ENCODE results near the gene LDLRAD4. TPM values are rescaled to one million over a fixed set of nuclear protein-coding genes. Genes with fewer than 3 reads are reported as not detected.

Gene LDLRAD4
- total RNA-seq, 2 donors from 2014 or later, result 11.7 to 17.0 TPM

DNA sequence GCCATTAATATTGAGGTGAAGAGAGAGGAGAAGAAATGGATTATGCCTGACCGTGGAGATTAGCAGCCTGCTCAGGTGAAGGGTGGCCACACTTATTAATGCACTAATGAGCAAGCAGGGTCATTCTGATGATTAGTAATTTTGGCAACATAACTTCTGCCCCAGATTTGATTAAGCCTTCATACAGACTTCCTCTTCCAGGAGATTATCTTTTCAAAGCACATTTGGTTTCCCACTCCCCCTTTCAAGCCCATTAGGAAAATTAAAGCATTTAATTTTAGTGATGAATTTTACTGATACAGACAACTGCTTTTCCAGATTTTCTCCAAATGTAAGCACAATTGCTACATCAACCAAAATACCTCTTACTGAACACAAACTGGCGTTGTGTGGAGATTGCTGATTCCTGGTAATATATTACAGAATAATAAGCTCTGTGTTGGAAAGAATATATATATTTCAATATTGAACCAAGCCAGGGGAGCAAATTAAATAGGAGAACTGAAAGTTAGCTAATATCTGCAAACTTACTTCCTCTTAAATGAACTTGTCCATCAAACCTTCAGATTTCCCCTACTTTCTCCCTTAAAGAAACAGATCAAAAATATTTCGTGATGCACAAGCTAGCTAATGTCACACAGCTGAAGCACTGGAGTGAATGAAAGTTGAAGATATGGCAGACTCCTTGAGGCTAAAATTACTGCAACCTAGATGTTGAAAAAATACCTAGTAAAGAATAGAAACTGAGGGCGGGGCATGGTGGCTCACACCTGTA is 367.0 kb downstream of the LDLRAD4 start:
- Histone ChIP-seq H3K4me3 (no peak overlapping the region), H3K4me1 (no peaks in the 10 kb centered on the region), H3K27ac (no peak overlapping the region), H3K27me3 (no peaks in the 10 kb centered on the region), H3K36me3 (no peaks in the 10 kb centered on the region), H3K9me3 (no peaks in the 10 kb centered on the region), H3K9ac (ENCODE audit: low read depth in 2 of 2, low read length in 2 of 2) (no peak overlapping the region)
- TF ChIP-seq, protein P1, sequence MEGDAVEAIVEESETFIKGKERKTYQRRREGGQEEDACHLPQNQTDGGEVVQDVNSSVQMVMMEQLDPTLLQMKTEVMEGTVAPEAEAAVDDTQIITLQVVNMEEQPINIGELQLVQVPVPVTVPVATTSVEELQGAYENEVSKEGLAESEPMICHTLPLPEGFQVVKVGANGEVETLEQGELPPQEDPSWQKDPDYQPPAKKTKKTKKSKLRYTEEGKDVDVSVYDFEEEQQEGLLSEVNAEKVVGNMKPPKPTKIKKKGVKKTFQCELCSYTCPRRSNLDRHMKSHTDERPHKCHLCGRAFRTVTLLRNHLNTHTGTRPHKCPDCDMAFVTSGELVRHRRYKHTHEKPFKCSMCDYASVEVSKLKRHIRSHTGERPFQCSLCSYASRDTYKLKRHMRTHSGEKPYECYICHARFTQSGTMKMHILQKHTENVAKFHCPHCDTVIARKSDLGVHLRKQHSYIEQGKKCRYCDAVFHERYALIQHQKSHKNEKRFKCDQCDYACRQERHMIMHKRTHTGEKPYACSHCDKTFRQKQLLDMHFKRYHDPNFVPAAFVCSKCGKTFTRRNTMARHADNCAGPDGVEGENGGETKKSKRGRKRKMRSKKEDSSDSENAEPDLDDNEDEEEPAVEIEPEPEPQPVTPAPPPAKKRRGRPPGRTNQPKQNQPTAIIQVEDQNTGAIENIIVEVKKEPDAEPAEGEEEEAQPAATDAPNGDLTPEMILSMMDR (IDR thresholded peaks at IDR 0.05), result no peak
- intact Hi-C loops (cut with DNase I), result no loop called here
- DNase-seq, result no peak

DNA sequence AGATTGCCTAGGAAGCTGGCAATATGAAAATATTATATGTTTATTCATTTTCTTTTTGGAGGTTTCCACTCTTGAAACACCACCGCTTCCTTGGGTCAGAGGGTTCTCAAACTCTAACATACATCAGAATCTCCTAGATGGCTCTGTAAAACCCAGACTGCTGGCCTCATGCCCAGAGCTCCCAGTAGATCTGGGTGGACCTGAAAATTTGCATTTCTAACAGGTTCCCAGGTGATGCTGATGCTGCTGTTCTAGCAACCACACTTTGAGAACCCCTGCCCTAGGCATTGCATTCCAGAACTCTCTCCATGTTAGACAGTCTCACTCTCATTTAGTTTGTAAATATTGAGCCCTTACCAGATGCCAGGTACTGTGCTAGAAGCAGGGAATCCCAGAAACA is 368.4 kb downstream of the LDLRAD4 start:
- no peaks in the 10 kb centered on the region for H3K4me1 ChIP-seq
- H3K27ac ChIP-seq, result no peak overlapping the region
- TF ChIP-seq, protein P1 (IDR thresholded peaks at IDR 0.05), result no peak
- H3K9me3 ChIP-seq, result no peaks in the 10 kb centered on the region
- DNase-seq, result no peak
- H3K4me3 ChIP-seq, result no peak overlapping the region
- no peak overlapping the region for H3K9ac ChIP-seq (ENCODE audit: low read depth in 2 of 2, low read length in 2 of 2)
- intact Hi-C loops (cut with DNase I), result no loop called here
- H3K36me3 ChIP-seq, result no peaks in the 10 kb centered on the region
- H3K27me3 ChIP-seq, result no peaks in the 10 kb centered on the region

DNA sequence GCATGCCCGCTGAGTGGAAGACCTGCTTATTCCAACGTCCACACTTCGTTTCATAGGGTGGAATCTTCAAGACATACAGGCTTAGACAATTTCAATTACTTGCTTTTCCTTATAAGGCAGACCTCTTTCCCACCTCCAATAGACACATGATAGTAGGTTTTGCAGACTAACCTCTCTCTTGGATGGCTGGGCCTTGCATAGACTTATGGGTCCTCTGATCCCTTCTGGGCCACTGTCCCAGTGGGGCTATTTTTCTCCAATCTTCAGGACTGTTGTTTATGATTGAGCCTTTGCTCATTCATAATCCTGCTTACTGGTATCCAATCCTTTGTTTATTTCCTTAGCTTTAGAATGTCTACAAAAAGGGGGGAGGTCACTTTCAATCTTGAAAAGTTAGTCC is 368.9 kb downstream of the LDLRAD4 start:
- Histone ChIP-seq H3K4me1 (no peaks in the 10 kb centered on the region), H3K36me3 (no peaks in the 10 kb centered on the region), H3K27ac (no peak overlapping the region), H3K27me3 (no peaks in the 10 kb centered on the region), H3K9me3 (no peaks in the 10 kb centered on the region), H3K4me3 (no peak overlapping the region), H3K9ac (ENCODE audit: low read depth in 2 of 2, low read length in 2 of 2) (no peak overlapping the region)
- TF ChIP-seq, protein P1 (IDR thresholded peaks at IDR 0.05), result no peak
- DNase-seq, result no peak
- intact Hi-C loops (cut with DNase I), result no loop called here

DNA sequence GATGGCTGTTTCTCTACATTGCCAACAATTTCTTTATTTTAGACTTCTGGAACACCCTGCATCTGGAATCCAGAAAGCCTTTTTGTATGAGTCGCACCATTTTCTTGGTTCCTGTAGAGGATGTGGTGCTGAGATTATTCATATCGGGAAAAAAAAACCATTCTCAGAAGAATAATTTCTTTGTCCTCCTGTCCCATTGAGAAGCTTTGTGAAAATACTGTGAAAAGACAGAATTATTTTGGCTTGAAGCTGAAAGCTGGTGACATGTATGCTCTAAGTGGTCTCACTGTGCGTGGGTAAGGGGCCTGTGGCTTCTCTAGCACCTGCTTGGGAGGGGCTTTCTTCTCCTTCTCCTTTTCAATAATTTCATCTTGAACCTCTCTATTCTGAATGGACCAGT is 369.4 kb downstream of the LDLRAD4 start:
- Histone ChIP-seq H3K4me1 (no peaks in the 10 kb centered on the region), H3K9ac (ENCODE audit: low read depth in 2 of 2, low read length in 2 of 2) (no peak overlapping the region), H3K9me3 (no peaks in the 10 kb centered on the region), H3K27ac (no peak overlapping the region), H3K27me3 (no peaks in the 10 kb centered on the region), H3K36me3 (no peaks in the 10 kb centered on the region), H3K4me3 (no peak overlapping the region)
- no peak for DNase-seq
- TF ChIP-seq, protein P1 (IDR thresholded peaks at IDR 0.05), result no peak
- intact Hi-C loops (cut with DNase I), result no loop called here

DNA sequence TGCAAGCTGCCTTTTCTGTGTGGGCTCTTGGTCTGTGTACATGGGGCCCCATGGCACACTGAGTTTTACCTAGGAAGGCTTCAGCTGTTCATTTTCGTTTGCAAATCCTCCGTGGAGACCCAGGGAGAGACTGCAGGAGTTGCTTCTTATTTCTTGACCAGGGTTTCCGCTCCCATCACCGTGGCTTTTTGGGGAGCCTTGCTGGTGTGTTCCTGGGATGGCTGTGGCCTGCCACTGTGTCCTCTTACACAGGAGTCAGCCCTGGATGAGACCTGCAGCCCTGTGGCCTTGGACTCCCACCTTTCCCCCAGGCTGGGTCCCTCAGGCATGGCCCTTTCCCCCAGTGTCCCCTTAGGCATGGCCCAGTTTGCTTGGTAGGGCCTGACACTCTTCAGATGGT is 370.8 kb downstream of the LDLRAD4 start:
- no peaks in the 10 kb centered on the region for H3K9me3 ChIP-seq
- no peaks in the 10 kb centered on the region for H3K27me3 ChIP-seq
- no peak for DNase-seq
- H3K27ac ChIP-seq, result no peak overlapping the region
- intact Hi-C loops (cut with DNase I), result no loop called here
- H3K36me3 ChIP-seq, result no peaks in the 10 kb centered on the region
- TF ChIP-seq, protein P1 (IDR thresholded peaks at IDR 0.05), result no peak
- H3K4me1 ChIP-seq, result no peaks in the 10 kb centered on the region
- H3K4me3 ChIP-seq, result no peak overlapping the region
- H3K9ac ChIP-seq (ENCODE audit: low read depth in 2 of 2, low read length in 2 of 2), result no peak overlapping the region
